GM06990 (cell line): ENCODE measurements around the gene KIF6.

Experiments used
- DNase-seq: peaks from one replicate; pipeline ENCODE4 v3.0.0-alpha.2; 2011; ENCODE audit not compliant: insufficient read length; ENCODE audit errors: extremely low read depth
- H3K27me3 ChIP-seq: replicated peaks from 2 replicates; pipeline ENCODE4 v1.6.0; 2011; ENCODE audit warnings: low read length; ENCODE audit not compliant: control insufficient read depth, insufficient read depth
- H3K36me3 ChIP-seq: 2 replicates; pipeline ENCODE4 v1.5.1; 2011; ENCODE audit warnings: low read length; ENCODE audit not compliant: control insufficient read depth, insufficient read depth
- H3K4me3 ChIP-seq: replicated peaks from 2 replicates; pipeline ENCODE4 v1.5.1; 2011; ENCODE audit warnings: low read depth, mild to moderate bottlenecking, control low read depth, low read length
- TF ChIP-seq, protein P1 (sequence below): IDR thresholded peaks from 2 replicates; pipeline ENCODE4 v1.5.1; 2011; ENCODE audit warnings: low read length, control low read depth, mild to moderate bottlenecking, inconsistent platforms; ENCODE audit not compliant: insufficient read depth, poor library complexity, severe bottlenecking

The KIF6 gene

DNA sequence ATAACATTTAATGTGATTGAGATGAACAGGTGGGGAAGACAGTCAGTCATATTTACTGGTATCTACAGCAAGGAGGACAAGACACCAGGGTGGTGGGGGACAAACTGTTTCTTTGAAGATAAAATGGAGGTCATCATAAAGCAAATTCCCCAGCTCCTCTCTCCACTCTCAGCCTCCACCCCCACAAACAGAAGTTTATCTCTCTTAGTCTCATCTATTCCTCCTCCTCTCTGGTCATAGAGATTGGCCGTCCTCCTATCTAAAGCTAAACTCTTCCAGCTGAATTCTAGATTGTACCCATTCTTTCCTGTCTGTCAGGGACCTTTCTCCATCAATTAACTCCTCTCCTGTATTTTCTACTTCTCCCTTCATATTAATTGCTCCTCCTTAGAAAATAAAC is 71.1 kb downstream of the KIF6 start:
- TF ChIP-seq, protein P1, sequence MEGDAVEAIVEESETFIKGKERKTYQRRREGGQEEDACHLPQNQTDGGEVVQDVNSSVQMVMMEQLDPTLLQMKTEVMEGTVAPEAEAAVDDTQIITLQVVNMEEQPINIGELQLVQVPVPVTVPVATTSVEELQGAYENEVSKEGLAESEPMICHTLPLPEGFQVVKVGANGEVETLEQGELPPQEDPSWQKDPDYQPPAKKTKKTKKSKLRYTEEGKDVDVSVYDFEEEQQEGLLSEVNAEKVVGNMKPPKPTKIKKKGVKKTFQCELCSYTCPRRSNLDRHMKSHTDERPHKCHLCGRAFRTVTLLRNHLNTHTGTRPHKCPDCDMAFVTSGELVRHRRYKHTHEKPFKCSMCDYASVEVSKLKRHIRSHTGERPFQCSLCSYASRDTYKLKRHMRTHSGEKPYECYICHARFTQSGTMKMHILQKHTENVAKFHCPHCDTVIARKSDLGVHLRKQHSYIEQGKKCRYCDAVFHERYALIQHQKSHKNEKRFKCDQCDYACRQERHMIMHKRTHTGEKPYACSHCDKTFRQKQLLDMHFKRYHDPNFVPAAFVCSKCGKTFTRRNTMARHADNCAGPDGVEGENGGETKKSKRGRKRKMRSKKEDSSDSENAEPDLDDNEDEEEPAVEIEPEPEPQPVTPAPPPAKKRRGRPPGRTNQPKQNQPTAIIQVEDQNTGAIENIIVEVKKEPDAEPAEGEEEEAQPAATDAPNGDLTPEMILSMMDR, result no peak
- H3K36me3 ChIP-seq, result no peaks in the 10 kb centered on the region
- H3K4me3 ChIP-seq, result no peak overlapping the region
- DNase-seq, result no peak
- H3K27me3 ChIP-seq, result no peaks in the 10 kb centered on the region

DNA sequence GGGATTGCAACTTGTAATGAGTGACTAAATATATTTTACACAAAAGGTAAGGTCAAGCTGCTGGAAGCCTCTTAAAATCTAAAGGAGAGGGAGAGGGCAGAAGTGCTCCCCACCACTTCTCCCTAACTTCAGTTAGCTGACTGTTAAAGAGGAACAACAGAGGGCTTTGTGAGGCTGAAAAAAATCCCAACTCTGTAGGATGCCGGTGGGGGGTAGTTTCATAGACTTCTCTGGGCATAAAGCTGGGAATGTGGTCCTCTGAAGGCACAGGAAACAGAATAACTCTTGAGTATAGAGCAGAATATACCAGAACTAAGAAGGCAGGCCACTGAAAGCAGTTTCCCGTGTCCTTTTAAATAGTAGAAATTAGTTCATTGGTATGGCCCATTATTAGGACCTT is 71.6 kb downstream of the KIF6 start:
- no peaks in the 10 kb centered on the region for H3K27me3 ChIP-seq
- H3K36me3 ChIP-seq, result no peaks in the 10 kb centered on the region
- H3K4me3 ChIP-seq, result no peak overlapping the region
- TF ChIP-seq, protein P1, result no peak
- DNase-seq, result no peak

DNA sequence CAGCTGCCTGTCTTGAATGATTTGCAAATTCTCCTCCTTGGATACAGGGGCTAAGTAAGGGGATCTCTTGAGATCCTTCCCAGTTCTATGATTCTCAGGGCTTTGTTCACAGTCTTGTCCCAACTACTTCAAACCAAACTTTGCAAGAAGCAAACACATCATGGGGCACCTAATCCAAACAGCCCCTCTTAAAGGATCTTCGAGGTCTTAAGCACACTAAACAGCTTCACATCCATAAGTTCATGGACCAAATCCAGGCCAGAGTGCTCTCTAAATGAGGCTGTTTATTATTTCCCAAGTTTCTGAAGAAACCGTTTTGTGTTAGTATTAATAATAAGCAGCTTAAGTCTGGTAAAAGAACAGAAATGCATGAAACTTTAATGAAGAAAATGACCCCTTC is 75.2 kb downstream of the KIF6 start:
- DNase-seq, result no peak
- no peaks in the 10 kb centered on the region for H3K36me3 ChIP-seq
- TF ChIP-seq, protein P1, result no peak
- no peak overlapping the region for H3K4me3 ChIP-seq
- no peaks in the 10 kb centered on the region for H3K27me3 ChIP-seq

DNA sequence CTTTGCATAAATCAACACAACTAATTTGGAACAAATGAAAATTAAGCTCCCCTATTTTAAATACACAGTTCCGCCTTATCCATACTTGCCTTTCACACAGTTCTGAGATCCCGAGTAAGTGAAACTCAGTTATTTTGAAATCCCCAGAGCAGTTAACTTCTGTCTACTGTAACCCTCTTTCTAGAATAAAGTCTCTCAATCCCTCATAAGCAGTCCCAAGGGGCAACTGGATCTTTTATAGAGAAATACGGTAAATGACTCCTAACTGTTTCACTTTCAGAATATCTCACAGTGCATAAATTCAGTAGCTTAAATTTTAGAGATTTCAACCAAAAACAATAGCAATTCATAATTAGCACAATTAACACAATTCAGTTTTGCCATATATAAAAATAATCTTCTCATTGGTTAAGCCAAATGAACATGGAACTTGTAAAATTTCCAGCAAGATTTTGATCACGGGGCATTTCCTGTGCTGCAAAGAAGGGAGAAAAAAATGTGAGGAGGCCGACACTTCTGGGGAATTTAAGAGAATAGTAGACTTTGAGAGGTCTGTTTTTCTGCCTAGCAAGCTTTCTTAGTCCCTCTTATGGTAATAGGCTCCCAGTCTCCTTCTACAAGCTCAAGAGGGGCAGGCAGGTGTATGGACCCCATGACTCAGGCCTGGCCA is 78.3 kb downstream of the KIF6 start:
- no peak for DNase-seq
- no peaks in the 10 kb centered on the region for H3K27me3 ChIP-seq
- TF ChIP-seq, protein P1, result no peak

DNA sequence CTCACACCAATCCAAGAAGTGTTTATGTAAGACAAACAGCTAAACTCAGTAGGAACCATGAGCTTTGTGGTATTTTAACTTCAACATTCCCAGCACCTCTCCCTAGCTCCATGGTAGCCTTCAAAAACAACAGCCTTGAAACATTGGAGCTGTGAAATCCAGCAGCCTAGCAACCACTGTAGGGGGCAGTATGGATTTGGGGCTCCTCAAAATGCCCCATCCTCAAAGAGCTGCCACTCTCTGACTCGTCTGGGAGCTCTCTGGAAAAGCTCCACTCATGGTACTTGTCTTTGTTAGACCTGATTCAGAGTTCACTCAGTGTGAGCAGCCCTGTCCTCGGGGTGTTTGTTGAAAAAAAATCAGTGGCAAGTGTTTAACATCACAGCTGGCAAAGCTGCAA is 82.9 kb downstream of the KIF6 start:
- no peak overlapping the region for H3K4me3 ChIP-seq
- H3K36me3 ChIP-seq, result no peaks in the 10 kb centered on the region
- TF ChIP-seq, protein P1, result no peak
- DNase-seq, result no peak
- H3K27me3 ChIP-seq, result no peaks in the 10 kb centered on the region

More for the DNA sequence above, 78.3 kb downstream of the KIF6 start:
- Histone ChIP-seq H3K4me3 (no peak overlapping the region), H3K36me3 (no peaks in the 10 kb centered on the region)
